ENCODE measurements around the gene GJA5.

DNA sequence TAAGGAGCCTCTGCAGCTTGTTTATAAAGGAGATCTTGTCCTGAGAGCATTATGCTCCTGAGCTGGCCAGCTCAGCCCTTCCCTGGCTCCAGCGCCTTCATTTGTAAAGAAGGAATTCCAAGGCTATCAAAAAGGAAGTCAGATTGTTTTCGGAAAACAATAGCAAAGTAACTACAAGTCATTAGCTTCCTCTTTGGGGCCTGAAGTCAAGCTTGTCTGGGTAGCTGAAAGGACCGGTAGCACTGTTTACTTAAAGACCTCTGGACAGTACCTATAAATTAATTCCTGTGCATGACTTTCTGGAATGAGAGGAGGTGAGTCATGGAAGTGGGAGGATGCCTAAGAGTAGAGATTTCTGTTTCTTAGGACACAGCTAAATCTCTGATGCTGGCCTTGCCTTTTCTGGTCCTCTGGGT is 20.7 kb upstream of the GJA5 start:
- TF ChIP-seq MYC (IDR thresholded peaks at IDR 0.05; ENCODE audit: low read depth, low read length), result no peak
- no peak for TF ChIP-seq POLR2A (IDR thresholded peaks at IDR 0.05; ENCODE audit: low read depth, low read length)
- TF ChIP-seq, protein P1, sequence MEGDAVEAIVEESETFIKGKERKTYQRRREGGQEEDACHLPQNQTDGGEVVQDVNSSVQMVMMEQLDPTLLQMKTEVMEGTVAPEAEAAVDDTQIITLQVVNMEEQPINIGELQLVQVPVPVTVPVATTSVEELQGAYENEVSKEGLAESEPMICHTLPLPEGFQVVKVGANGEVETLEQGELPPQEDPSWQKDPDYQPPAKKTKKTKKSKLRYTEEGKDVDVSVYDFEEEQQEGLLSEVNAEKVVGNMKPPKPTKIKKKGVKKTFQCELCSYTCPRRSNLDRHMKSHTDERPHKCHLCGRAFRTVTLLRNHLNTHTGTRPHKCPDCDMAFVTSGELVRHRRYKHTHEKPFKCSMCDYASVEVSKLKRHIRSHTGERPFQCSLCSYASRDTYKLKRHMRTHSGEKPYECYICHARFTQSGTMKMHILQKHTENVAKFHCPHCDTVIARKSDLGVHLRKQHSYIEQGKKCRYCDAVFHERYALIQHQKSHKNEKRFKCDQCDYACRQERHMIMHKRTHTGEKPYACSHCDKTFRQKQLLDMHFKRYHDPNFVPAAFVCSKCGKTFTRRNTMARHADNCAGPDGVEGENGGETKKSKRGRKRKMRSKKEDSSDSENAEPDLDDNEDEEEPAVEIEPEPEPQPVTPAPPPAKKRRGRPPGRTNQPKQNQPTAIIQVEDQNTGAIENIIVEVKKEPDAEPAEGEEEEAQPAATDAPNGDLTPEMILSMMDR (IDR thresholded peaks at IDR 0.05; ENCODE audit: extremely low read depth in 1 of 2, insufficient read depth in 1 of 2, low read depth in 1 of 2, low read length in 2 of 2), result no peak
- peak; percentile 86 for TF ChIP-seq GATA2 (IDR thresholded peaks at IDR 0.05; ENCODE audit: insufficient read depth, insufficient read length, low read depth, low read length)
- TF ChIP-seq JUN (IDR thresholded peaks at IDR 0.05; ENCODE audit: borderline replicate concordance, insufficient read depth, insufficient read length, low read depth), result peak; percentile 81
